WI38 (cell line): ENCODE results near the gene SLCO1B3.

Experiments
- H3K4me3 ChIP-seq: 2 replicates; pipeline ENCODE4 v1.5.1; 2011; ENCODE audit warnings: low read depth, mild to moderate bottlenecking, control low read depth, low read length
- CTCF ChIP-seq: IDR thresholded peaks from 2 replicates; pipeline ENCODE4 v1.5.1; 2012; ENCODE audit warnings: low read depth, mild to moderate bottlenecking, control low read depth, low read length

The SLCO1B3 gene

DNA sequence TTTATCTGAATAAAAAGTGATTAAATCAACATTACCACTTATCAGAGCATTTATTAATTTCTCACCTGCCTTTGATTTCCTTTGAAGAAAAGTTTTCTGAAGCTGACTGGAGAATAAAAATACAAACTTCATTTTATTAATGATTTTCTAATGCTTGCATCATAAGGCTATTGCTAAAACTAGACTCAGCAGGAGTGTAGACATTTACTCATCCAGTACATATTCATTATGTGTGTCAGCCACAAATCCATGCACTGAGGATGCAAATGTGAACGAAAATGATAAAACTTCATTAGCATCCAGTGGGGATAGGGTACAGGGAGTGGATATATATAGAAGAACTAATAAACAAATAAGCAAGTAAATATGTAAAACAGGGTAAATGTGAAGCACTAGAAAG is 74.6 kb downstream of the SLCO1B3 start:
- no peak for TF ChIP-seq CTCF
- H3K4me3 ChIP-seq, result no peak overlapping the region

DNA sequence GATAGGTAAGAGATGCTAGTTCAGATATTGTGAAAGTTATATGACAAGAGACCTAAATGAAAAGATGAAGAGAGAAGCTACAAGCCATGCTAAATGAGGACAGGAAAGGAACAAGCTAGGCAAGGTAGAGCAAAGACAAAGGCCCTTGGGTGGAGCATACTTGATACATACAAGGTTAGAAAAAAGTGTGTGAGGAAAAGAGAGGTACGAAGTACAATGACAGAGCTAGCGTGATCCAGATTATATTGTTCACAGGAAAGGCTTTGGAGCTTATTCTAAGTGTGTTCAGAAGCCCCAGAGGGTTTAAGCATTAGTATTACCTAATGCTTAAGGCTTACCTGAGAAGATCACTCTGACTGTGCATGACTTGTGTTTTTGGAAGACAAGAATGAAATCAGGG is 75.0 kb downstream of the SLCO1B3 start:
- no peak for TF ChIP-seq CTCF
- H3K4me3 ChIP-seq, result no peak overlapping the region

- TF ChIP-seq CTCF, result no peak
- no peak overlapping the region for H3K4me3 ChIP-seq
These were observed 106.8 kb downstream of the SLCO1B3 start for GRCh38 chr12:20917269-20917668.

- no peak for TF ChIP-seq CTCF
- no peak overlapping the region for H3K4me3 ChIP-seq
These were observed 107.3 kb downstream of the SLCO1B3 start for GRCh38 chr12:20917819-20918218.

DNA sequence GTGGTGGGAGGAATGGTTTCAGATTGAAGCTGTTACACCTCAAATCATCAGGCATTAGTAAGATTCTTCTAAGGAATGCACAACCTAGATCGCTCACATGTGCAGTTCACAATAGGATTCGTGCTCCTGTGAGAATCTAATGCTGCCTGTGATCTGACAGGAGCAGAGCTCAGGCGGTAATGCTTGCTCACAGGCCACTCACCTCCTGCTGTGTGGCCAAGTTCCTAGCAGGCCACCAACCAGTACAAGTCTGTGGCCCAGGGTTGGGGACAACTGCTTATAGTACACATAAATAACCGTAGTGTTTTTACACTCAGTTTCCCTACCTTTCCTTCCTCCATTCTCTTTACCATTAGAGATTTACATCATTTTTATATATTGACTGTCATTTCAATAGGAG is 121.4 kb downstream of the SLCO1B3 start:
- no peak overlapping the region for H3K4me3 ChIP-seq
- no peak for TF ChIP-seq CTCF

DNA sequence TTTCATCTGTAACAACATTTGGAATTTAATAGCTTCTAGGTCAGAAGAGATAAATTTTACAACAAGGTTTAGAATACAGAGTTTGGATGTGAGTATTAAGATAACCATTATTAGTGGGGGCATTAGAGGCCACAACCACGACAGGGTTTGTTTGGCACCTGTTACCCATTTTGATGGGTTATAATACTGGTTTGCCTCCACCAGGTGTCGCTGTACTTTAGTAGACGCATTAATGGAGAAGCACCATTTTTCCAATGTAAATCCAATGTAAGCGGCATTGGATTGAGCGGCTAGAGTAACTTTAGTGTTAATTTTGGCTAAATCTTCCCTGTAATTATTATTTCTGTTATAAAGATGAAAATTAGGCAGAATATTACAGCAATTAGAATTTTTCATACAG is 136.2 kb downstream of the SLCO1B3 start:
- TF ChIP-seq CTCF, result no peak
- H3K4me3 ChIP-seq, result no peak overlapping the region

DNA sequence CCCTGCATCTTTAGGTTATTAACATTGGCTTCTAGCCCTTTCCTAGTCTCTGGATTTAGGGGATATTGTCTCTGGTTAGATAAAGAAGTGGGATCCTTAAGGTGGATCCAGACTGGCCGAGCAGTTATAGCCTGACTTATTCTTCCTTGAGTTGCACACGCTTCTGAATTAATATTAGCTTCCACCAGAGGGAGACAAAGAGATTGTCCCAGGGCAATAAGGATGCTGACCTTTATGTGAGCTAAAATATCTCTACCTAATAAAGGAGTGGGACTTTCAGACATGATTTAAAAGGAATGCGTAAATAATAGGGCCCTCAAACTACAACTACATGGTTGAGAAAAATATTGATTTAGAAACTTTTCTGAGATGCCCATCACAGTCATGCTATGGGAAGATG is 139.7 kb downstream of the SLCO1B3 start:
- H3K4me3 ChIP-seq, result no peak overlapping the region
- no peak for TF ChIP-seq CTCF
